Cardiac fibroblast (primary cell): ENCODE results near the gene EGFL7.

Source experiments
- DNase-seq, 2 donors: peaks; one replicate each; pipeline versions ENCODE4 v3.0.0 to v3.0.0-alpha.2; 2010; ENCODE audit warnings: low read depth in 2 of 2
- H3K4me3 ChIP-seq, 2 donors: replicated peaks in 1 of 2; 1 replicate in 1 of 2; 2 replicates in 1 of 2; pipeline ENCODE4 v1.5.1; 2011; ENCODE audit warnings: low read depth in 2 of 2, low read length in 2 of 2, mild to moderate bottlenecking in 2 of 2, moderate library complexity in 1 of 2
- CTCF ChIP-seq: IDR thresholded peaks from one replicate; pipeline ENCODE4 v1.5.1; 2011; ENCODE audit warnings: low read depth, mild to moderate bottlenecking, low read length, inconsistent platforms

Gene EGFL7

GRCh38 chr9:136667940-136668760, 5.4 kb downstream of the EGFL7 start:
- H3K4me3 ChIP-seq, result no peak overlapping the region
- DNase-seq, result no peak
- TF ChIP-seq CTCF, result no peak

GRCh38 chr9:136668983-136669790, 6.5 kb downstream of the EGFL7 start:
- no peak for TF ChIP-seq CTCF
- DNase-seq, result no peak
- no peak overlapping the region for H3K4me3 ChIP-seq

GRCh38 chr9:136669791-136670464, 7.2 kb downstream of the EGFL7 start:
- no peak for DNase-seq
- no peak overlapping the region for H3K4me3 ChIP-seq
- no peak for TF ChIP-seq CTCF

- no peak for DNase-seq
- no peak for TF ChIP-seq CTCF
- H3K4me3 ChIP-seq, result no peak overlapping the region
Measured at GRCh38 chr9:136670576-136671253, 8.0 kb downstream of the EGFL7 start.

GRCh38 chr9:136671254-136671614, 8.5 kb downstream of the EGFL7 start:
- H3K4me3 ChIP-seq, result no peak overlapping the region
- DNase-seq, result no peak
- no peak for TF ChIP-seq CTCF

- H3K4me3 ChIP-seq, result no peak overlapping the region
- peak; percentile 95 for TF ChIP-seq CTCF
- DNase-seq, result peak in 1 of 2 donors; percentile 25
Measured at GRCh38 chr9:136671646-136672430, 9.1 kb downstream of the EGFL7 start.
